ENCODE data around the gene TNPO3.

Gene TNPO3

DNA sequence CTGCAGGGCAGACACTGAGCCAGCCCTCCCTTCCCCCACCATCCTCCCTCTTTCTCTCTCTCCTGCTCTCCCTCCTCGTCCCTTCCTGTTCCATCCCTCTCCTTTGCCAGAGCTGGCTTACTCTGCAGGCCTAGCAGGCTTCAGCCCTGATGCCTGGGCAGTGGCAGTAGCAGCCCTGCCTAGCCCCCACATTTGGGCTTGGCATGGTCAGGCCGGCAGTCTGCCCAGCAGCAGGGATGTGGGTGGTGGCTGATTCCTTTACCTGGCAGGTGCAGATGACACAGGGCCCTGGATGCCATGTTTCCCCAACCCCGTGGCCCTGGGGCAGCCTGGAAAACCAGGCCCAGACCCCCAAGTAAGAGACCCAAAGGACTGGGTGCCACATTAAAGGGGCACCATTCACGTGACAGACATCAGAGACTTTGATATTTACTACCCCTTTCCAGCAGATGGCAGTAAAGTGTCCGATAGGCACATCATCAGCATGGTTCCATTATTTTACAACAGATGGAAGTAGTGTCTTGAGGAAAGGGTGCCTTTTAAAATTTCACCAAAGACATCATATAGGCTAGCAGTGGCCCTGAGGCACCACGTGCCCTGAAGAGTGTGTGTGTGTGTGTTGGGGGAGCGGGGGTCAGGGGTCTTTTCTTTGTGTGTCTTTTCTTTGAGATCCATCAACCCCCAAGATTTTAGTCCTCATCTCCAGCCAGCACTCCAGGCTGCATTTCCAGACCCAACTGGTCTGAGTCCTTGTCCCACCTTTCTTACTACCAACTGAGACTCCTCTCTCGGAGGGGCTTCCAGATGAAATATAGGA is 150.3 kb downstream of the TNPO3 start:
- peak; percentile 74 for TF ChIP-seq CTCF (IDR thresholded peaks at IDR 0.05)

All from LNCAP (cell line).